ENCODE data around the gene PIPOX.
A peak's percentile ranks its signal among the peaks of the same experiment; 100 is the strongest.

The PIPOX gene, protein sequence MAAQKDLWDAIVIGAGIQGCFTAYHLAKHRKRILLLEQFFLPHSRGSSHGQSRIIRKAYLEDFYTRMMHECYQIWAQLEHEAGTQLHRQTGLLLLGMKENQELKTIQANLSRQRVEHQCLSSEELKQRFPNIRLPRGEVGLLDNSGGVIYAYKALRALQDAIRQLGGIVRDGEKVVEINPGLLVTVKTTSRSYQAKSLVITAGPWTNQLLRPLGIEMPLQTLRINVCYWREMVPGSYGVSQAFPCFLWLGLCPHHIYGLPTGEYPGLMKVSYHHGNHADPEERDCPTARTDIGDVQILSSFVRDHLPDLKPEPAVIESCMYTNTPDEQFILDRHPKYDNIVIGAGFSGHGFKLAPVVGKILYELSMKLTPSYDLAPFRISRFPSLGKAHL

DNA sequence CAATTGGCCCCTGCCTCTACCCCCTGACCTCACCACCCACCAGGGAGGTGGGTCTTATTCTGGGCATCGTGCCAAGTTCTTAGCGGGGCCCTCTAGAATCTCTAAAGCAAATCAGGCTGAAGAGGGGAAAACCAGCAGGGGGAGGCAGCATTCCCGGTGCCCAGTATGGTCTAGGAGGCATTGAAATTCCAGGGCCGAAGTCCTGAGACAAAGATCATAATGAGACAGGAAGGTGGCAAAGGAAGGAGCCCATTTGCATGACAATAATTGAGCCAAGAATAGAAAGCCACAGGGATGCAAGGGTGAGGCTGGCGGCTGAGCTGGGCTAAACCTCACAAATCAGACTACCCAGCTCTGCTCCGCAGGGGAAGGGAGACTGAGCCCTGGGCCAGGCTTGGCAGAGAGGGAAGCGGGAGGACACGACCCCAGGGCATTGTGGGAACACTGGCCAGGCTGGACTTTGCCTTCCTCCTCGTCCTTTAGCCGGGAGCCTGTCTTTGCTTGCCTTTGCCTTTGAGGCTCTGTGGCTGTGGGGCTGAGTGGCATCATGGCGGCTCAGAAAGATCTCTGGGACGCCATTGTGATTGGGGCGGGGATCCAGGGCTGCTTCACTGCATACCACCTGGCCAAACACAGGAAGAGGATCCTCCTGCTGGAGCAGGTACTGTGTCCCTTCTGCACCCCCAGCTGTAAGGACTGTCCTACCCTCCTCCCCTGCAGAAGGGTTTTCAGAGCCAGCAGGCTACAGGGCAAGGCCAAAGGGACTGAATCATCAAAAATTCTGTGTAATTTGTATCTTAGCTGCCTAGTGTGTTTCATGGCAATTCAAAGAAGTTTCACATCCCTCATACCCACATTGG lies at the start of gene PIPOX:
Gene PIPOX (plus strand): TSS at position 463 of the 860 bp plus-strand sequence. CDS start 85 bp downstream, at position 548.
- DNase-seq, result no peak

DNA sequence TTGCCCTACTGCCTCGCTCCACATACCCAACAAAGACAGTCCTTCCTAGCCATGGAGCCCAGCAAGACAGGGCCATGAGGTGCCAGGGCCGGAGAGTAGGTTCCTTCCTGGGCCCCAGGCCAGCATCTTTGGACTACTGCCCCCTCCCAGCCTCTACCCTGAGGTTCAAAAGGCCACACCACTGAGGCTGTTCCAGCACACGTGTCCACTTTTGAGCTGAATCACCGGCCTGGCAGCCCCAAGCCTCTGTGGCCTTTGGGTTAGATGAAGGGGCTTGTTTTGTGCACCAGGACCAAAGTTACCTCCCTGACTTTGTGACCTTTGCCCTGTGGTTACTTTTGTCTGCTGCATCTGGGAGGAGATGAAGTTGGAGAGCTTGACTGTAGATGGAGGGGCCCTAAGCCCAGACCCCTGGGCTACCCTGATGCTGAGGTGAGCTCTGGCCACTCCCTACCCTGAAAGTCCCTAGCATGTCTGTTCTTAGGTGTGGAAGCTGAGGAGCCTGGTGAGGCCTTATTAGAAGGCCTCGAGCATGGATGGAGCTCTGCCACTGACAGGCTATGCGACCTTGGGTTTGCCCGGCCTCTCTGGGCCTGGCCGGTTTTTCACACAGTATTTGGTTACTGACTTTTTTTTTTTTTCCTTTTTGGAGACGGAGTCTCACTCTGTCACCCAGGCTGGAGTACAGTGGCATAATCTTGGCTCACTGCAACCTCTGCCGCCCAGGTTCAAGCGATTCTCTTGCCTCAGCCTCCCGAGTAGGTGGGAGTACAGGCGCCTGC lies 49.1 kb upstream of the PIPOX start:
- DNase-seq, result no peak

DNA sequence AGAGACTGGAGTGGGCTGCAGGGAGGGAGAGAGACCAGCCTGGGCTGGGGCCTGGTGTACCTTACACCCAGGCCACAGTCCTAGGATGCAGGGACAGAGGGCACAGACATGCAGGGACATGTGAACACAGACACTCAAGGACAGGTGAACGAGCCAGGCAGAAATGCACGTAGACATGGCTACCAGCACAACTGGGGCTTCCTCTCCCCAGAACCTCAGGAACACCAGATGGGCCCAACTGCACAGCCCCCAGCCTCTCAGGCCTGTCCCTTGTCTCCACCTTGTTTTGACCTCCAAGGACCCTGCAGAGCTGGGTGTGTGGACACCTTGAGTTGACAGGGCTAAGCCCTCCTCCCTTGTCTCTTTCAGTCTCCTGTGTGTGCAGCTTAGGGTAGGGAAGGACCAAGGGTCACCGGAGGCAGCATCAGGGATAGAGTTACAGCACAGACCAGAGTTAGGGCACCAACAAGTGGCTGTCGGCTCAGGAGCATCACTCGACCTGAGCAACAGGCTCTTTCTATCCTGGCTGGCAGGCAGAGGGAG lies 46.3 kb upstream of the PIPOX start:
- no peak for DNase-seq

DNA sequence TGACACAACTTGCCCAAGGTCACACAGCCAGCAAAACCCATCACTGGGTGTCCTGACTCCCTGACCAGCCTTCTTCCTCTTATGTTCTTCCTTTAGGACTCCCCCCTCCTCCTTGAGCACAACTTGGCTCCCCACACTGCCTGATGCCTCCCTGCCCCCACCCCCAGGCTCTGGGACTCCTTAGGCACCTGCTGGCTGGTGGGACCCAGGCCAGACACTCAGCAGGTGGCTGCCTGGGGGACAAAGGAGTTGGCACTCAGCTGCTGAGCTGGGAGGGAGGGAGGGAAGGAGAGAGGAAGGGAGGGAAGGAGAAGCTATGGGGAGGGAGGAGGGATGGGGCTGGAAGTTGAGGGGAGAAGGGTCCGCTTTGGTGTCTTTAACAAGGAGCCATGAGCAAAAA lies 45.1 kb upstream of the PIPOX start:
- DNase-seq, result no peak

DNA sequence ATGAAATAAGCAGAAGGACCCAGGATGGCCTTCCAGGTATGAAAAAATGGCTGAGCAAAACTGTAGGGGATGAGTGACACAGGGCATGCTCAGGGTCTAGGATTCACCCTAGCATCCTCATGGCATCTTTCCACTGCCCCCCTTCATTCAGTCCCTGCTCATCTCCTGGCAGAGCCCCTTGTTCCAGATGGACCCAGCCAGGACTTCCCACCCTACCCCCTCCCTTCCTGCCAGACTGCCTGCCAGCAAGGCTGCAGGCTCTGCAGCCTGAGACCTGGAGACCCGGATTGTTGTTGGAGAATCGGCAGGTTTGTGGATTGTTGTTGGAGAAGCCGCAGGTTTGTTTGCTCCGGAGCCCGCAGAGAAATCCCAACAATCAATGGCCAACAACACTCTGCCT lies 43.7 kb upstream of the PIPOX start:
- no peak for DNase-seq

DNA sequence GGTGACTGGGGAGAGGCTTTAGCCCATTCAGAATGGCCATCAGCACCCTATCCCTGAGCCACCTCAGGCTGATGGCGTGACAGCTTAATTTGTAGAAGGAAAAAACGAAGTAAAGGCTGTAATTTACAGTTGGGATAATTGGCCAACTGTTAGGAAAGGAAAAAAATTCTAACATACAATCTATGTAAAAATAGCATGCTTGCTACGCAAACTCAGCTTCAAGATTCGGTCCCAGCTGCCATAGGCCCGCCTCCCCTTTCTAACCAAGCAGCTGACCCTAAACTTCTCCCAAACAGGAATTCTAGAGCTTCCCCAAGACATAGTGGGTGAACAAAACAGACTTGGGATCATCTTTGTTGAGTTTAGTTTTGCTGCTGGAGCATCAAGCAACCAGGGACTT lies 42.0 kb upstream of the PIPOX start:
- DNase-seq, result no peak

DNA sequence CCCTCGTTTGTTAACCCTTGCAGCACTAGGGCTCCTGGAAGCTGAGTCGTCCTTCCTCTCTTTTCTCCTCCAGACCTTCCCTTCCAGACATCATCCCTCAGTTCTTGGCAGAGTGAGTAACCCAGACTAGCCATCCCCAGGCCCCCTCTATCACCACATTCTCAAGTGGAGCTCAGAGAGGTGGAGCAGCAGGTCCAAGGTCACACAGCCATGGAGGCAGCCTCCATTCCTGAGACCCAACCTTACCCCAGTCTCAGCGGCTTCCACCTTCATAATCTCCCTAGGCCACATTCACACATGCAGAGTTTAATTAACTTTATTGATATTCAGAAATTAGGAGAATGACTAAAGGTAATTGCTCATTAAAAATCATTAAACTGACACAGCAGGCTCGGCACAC lies 40.1 kb upstream of the PIPOX start:
- no peak for DNase-seq

DNA sequence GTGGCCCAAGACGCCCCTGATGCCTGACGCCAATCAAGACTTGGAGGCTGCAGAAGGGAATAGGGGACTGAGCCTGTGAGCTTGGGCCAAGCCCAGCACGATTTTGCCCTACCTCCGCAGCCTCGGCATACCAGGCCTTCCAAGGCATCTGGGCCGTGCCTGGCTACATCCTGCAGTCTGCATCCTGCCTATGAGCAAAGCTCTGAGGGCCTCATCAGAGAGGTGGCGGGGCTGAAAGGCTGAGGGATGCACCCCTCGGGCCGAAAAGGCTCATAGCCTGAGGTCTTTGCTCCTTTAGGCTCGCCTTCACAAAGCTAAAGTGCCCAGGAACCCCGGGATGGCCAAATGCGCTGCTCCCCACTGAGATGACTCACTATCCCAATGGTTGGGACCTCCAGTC lies 39.7 kb upstream of the PIPOX start:
- DNase-seq, result no peak

DNA sequence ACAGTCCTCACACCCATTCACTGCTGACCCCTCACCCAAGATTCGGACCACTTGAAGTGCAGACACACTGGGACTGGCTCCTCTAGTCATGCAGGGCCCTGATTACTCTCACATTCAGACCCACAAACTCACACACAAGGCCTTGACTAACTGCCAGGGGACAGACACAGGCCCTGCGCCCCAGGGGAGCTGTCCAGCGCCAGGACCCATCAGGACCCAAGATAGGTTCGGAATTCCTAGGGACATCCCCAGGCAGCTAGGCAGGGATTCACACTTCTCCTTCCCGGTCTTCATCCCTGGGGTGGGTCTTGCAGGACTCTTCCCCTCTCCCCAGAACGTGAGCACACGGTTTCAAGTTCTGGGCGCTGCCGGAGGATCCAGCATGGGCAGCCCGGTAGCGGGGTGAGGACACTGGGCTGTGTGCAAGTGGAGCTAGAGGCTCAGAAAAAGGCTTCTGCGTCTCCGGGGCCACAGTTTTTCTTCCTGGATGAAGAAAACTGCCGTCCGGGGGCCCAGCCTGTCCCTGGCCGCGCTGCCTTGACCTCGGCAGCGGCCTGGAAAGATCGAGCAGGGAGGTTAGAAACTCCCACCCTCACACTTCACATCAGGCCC lies 38.8 kb upstream of the PIPOX start:
- DNase-seq, result no peak

DNA sequence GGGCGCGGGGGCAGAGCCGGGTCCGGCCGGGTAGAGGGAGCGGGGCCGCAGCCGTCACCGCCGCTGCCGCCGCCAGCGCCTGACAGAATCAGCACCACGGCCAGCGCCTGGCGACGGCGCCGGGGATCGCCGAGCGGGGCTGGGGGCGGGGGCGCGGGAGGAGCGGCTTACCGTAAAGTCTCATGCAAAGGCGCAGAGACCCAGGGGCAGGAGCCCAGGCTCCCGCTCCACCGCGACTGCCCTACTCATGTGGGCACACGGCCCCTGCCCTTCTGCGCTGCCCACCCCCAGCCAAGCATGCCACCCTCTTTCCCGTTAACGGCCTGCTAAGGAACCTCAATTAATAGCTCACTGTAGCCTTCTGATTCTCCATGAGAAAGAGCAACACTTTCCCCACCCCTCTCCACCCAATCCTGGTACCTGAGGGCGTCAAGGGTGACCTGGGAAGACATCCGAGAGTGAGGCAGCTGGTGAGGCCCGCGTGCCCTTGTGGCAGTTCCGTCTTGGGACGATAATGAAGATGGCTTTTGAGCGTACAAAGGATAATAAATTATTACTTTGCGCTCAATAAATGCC lies 36.9 kb upstream of the PIPOX start, which contains the start of gene SEZ6:
Gene SEZ6 (minus strand): TSS at position 98 of the 576 bp plus-strand sequence. CDS start 164 bp downstream, outside the sequence.
- peak; percentile 69 for DNase-seq

DNA sequence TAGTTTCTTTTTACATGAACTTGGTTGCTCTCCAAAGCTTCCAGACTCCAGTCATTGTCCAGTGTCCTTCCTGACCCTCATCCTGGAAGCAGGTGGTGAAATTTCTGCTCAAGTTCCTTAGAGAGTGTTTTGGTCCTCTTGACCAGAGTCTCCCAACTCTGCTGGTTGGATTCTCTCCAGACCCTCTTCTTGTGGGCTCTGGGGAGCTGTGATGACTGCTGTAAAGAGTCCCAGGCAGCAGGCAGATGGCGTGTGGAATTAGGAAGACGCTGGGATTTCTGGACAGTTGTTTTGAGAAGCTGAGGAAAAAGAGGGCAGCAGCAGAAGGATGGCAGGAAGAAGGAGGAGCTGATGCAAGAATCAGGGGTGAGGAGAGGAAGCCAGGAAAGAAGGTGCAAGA lies 35.5 kb upstream of the PIPOX start:
- no peak for DNase-seq

DNA sequence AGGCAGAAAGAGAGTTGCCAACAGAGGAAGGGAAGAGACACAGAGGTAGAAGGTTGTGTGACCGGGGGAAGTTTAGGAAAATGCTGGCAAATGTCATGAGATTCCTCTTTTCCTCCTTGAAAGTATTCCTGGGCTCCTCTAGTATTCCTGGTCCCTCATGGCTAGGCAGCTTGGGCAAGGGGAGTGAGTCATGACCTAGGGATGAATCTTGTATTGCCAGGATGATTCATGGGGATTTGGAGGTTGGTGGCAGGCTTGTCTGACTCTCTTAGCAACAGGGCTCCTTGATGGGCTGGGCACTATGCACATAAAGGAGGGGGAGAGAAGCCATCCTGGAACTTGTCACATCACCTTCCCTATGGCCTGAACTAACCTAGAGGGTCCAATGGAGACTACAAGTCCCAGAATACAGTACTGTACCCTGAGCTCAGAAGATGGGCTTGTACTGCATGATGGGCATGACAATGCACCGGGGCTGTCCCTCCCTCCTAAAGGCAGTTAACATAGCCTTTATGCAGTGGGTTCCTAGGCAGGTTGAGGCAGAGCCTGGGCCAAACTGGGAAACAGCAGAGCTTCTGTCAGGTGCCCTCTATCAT lies 35.0 kb upstream of the PIPOX start:
- no peak for DNase-seq

DNA sequence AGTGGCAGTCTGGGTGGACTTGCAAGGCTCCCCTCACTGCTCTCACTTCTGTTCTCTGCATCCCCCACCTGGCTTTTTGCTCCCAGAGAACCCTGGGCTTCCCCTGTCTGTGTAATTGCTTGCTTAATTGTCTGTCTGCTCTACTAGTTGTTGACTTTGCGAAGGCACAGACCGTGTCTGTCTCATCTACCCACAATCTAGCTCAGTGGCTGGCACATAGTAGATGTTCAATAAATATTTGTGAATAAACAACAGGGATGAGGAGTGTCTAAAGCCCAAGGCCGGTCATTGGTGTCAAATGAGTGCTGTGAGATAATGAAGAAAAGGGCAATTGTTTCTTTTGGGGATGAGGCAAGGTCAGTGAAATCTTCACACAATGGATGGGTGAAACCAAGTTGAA lies 34.4 kb upstream of the PIPOX start:
- DNase-seq, result no peak

DNA sequence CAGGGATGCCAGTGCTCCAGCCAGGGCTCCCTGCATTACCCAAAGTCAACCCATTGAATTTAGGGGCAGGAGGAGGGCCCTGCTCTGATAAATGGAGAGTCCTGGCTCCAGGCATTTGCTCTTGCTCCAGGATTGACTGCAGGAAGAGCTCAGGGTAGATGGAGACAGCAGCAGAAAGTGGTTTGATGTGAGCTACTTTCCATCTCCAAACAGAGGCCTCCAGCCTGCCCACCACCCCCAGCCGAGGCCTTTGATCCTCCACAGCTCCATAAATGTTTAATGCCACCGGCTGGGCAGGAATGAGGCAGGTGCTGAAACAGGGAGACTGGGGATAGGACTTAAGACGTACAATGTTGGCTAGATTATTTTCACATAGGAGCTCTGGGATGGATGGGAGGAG lies 32.8 kb upstream of the PIPOX start:
- no peak for DNase-seq

DNA sequence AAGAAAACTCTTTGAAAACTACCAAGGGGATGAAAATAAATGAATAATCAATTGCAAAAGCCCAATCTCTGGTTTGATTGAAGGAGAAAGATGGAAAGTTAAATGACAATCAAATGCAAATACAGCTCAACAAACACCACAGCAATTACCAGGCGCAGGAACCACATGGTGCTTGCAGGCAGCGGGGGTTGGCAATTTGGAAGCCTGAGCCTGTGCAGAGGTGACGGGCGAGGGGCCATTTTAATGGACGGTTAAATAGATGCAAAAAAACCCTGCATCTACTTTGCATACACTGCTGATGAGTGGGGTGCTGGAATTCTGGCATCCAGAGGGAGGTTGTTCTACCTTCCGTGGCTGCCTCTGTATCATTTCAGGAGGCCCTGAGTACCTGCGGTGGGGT lies 32.4 kb upstream of the PIPOX start:
- no peak for DNase-seq

DNA sequence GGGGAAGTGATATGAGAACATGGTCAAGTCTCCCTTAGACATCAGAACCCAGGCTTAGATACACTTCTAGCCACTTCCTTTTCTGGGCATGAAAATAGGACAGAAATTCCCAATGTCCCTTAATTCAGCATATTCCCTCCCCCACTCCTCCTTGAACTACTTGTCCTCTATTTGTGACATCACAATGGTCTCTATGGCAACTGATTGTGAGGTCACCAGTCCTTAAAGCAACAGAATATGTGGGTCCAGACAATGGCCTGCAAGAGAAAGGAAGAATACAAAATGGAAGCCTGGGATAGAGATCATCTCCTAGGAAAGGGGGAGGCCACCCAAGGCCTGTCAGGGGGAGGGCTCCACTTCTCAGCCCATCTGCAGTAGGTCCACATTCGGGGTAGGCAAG lies 30.4 kb upstream of the PIPOX start:
- no peak for DNase-seq

DNA sequence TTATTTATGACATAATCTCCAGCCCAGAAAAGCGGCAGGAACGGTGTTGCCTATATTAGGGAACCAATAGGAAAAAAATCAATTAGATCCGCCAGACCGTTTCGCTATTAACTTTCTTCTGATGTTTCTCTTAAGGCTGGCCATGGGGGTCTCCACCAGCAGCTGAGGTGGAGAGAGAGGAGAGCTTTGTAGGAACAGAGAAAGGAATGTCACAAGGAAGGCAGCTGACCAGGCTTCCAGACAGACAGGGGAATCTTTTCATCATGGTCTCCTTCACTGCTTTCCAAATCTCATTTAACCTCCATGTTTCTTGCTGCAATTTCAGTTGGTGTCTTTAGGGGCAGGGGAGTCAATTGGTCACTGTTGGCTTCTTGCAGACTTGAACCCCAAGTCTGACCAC lies 28.2 kb upstream of the PIPOX start:
- no peak for DNase-seq

DNA sequence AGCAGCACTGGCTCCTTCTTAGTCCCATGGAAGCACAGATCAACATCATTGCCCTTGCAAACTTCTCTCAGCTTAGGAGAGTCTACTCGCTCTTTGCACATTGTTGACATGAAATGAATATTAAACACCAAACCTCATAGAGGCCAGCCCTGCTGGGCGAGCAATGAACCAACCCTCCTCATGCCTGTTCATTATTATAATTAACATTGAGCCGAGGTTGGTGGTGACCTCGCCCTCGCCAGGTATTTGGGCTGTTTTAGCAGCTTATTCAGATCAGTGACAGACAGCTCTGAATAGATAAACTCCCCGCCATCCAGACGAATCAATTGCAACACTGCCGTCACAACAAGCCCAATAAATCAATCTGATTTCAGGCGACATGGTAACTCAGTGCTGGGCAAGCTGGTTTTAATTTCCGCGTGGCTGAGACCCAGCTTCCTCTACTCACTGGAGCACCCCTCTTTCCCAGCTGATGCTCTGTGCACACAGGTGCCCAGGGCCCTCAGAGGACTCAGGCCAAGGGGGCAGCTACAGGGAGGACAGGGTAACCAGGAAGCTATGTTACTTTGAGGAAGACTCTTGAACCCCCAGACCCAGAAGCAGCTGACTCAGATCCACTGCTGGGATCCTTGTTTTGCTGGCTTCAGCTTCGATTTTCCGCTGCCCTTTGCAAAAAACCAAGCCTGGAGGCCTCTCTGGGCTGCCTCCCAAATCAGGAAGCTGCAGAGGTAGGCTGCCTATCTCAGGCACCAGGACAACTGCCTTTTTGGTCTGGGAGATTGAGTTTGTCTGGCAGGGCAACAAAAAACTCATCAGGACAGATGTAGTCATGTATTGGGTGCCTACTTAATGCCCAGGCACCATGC lies 26.4 kb upstream of the PIPOX start:
- no peak for DNase-seq

DNA sequence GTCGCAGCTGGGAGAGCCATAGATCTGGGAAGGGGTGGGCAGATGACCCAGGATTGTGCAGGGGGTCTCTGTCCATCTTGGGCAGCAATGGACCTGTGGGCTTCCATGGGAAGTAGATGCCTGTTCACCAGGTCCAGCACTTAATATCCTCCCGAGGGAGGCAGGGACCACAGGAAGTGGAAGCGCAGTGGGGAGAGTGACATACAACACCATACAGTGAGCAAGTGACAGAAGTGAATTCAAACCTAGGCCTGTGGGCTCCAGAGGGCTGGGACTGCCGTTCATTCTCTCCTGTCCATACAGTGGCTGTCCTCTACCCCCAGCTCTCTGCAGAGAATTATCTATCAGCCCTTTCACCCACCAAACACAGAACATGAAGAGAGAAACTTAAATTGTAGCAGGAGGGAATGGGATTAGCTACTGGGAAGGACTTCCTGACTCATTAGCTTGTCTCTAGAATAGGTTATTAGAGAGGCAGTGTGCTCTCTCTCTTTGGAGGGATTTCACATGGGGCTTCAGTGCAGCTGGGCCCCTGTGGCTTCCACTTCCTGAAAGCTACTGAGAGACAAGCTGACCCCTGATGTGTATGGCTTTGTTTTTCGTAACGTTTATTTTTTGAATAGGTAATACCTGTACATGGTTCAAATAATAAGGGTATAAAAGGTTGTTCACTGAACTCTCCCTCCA lies 24.0 kb upstream of the PIPOX start:
- no peak for DNase-seq
